ENCODE results near the gene SH2D6.
A peak's percentile ranks its signal among the peaks of the same experiment; 100 is the strongest.

SH2D6 gene

DNA sequence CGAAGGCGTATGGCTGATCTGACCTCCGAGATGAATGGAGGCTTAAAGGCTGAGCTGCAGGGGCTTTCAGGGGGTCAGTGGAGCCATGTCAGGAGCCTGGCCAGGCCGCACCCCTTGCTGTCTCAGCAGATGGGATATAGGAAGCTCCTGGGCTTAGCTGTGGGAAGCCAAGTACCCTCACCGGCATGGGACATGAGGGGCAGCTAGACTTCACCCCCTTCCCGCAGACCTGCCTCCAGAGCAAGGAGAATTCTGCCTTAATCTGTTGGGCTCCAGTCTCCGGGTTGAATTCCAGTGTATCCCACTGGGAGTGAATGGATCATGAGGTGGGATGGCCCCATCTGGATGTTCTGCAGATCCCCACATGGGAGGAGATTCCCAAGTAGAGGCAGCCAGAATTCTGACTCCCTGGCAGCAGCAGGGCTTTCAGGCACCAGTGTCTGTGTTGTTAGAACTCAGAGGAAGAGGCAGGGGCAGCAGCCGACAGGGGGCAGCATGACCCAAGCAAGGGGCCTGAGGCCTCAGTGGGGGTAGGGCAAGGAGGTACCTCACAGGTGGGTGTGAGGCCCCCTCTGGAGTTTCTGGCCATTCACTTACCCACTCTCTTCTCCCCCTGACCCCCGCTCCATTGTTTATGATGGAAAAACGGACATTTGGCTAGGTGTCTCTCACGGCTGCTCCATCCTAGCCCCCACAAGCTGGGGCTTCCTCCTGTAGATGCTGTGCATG is 27.4 kb upstream of the SH2D6 start:
- H4K20me1 ChIP-seq (ENCODE audit: insufficient read depth), result no peaks in the 10 kb centered on the region
- peaks cover 12% of the 10 kb centered on the region for H3K4me1 ChIP-seq (ENCODE audit: low read depth, poor library complexity, severe bottlenecking)
- H3K79me2 ChIP-seq (ENCODE audit: insufficient read depth, low read depth), result no peaks in the 10 kb centered on the region
- H3K36me3 ChIP-seq (ENCODE audit: insufficient read depth), result no peaks in the 10 kb centered on the region
- H3K27ac ChIP-seq, result no peak overlapping the region
- TF ChIP-seq, protein P1, sequence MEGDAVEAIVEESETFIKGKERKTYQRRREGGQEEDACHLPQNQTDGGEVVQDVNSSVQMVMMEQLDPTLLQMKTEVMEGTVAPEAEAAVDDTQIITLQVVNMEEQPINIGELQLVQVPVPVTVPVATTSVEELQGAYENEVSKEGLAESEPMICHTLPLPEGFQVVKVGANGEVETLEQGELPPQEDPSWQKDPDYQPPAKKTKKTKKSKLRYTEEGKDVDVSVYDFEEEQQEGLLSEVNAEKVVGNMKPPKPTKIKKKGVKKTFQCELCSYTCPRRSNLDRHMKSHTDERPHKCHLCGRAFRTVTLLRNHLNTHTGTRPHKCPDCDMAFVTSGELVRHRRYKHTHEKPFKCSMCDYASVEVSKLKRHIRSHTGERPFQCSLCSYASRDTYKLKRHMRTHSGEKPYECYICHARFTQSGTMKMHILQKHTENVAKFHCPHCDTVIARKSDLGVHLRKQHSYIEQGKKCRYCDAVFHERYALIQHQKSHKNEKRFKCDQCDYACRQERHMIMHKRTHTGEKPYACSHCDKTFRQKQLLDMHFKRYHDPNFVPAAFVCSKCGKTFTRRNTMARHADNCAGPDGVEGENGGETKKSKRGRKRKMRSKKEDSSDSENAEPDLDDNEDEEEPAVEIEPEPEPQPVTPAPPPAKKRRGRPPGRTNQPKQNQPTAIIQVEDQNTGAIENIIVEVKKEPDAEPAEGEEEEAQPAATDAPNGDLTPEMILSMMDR (conservative IDR thresholded peaks at IDR 0.05; ENCODE audit: low read depth, low read length), result peak; percentile 78
- no peak overlapping the region for H3K4me2 ChIP-seq
- H3K9ac ChIP-seq, result no peak overlapping the region
- no peak overlapping the region for H3K4me3 ChIP-seq (IDR thresholded peaks at IDR 0.05; ENCODE audit: insufficient read depth, low read depth, low read length)
- H2AFZ ChIP-seq (ENCODE audit: low read depth), result no peak overlapping the region
- H3K27me3 ChIP-seq (ENCODE audit: insufficient read depth, low read depth), result no peaks in the 10 kb centered on the region

DNA sequence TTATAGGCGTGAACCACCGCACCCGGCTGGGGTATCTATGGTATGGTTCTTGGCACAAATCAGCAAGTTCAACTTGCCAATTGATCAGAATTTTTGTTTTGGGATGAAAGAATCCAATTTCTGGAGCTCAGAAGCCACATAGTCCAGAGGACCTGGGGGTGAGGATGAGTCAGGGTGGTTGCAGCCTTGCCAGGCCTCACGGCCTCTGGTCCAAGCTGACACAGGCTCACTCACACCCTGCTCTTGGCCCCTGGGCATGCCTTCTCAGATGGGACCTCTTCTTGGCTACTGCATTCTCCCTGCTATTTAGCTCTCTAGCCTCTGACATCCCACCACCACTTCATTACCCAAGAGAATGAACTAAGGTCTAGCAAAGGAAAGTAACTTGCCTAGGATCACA is 24.7 kb upstream of the SH2D6 start:
- Histone ChIP-seq H3K36me3 (ENCODE audit: insufficient read depth) (no peaks in the 10 kb centered on the region), H3K9ac (no peak overlapping the region), H3K4me3 (IDR thresholded peaks at IDR 0.05; ENCODE audit: insufficient read depth, low read depth, low read length) (no peak overlapping the region), H3K27me3 (ENCODE audit: insufficient read depth, low read depth) (no peaks in the 10 kb centered on the region), H4K20me1 (ENCODE audit: insufficient read depth) (no peaks in the 10 kb centered on the region), H3K4me1 (ENCODE audit: low read depth, poor library complexity, severe bottlenecking) (peaks cover 38% of the 10 kb centered on the region), H3K4me2 (no peak overlapping the region), H2AFZ (ENCODE audit: low read depth) (no peak overlapping the region), H3K27ac (no peak overlapping the region), H3K79me2 (ENCODE audit: insufficient read depth, low read depth) (no peaks in the 10 kb centered on the region)
- TF ChIP-seq, protein P1 (conservative IDR thresholded peaks at IDR 0.05; ENCODE audit: low read depth, low read length), result no peak

DNA sequence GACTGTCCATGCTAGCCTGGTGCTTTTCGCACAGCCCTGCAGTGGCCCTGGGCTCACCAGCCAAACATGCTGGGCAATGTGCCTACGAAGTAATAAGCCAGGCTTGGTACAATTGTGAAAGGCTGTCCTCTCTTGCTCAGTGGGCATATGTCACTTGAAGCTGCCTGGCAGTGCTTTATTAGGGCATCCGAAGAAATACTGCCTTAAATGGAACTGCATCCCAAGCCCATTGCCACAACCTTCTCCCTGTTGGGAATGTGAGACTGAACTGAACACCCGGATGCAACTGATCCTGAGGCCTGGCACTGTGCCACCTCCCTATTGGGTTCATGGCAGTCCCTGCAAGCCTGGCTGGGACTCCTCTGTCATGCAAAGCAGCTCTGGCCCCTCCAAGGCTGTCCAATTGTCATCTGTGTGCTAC is 24.2 kb upstream of the SH2D6 start:
- Histone ChIP-seq H3K27me3 (ENCODE audit: insufficient read depth, low read depth) (no peaks in the 10 kb centered on the region), H3K4me1 (ENCODE audit: low read depth, poor library complexity, severe bottlenecking) (peaks cover 38% of the 10 kb centered on the region), H4K20me1 (ENCODE audit: insufficient read depth) (no peaks in the 10 kb centered on the region), H3K4me2 (no peak overlapping the region), H3K4me3 (IDR thresholded peaks at IDR 0.05; ENCODE audit: insufficient read depth, low read depth, low read length) (no peak overlapping the region), H3K36me3 (ENCODE audit: insufficient read depth) (no peaks in the 10 kb centered on the region), H3K9ac (no peak overlapping the region), H3K27ac (no peak overlapping the region), H2AFZ (ENCODE audit: low read depth) (no peak overlapping the region), H3K79me2 (ENCODE audit: insufficient read depth, low read depth) (no peaks in the 10 kb centered on the region)
- TF ChIP-seq, protein P1 (conservative IDR thresholded peaks at IDR 0.05; ENCODE audit: low read depth, low read length), result no peak

DNA sequence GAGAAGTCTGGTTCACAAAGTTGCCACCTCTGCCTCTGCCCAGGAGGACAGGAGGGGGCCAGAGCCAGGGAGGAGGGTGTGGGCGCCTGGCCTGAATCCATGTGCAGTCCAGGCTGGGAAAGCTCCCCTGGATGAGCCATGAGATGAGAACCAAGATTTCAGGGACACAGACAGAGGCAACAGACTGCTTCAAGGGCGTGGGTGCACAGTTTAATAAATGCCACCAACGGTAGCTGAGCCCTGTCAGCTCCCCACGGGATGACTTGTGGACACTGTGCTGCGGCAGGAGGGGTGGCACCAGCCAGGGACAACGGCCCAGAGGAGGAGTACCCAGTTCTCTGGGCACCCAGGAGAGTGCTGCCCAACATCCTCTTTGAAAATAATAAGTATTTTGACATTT is 23.5 kb upstream of the SH2D6 start:
- Histone ChIP-seq H3K4me1 (ENCODE audit: low read depth, poor library complexity, severe bottlenecking) (peaks cover 38% of the 10 kb centered on the region), H4K20me1 (ENCODE audit: insufficient read depth) (no peaks in the 10 kb centered on the region), H3K79me2 (ENCODE audit: insufficient read depth, low read depth) (no peaks in the 10 kb centered on the region), H3K4me2 (no peak overlapping the region), H3K27me3 (ENCODE audit: insufficient read depth, low read depth) (no peaks in the 10 kb centered on the region), H3K27ac (no peak overlapping the region), H3K36me3 (ENCODE audit: insufficient read depth) (no peaks in the 10 kb centered on the region), H2AFZ (ENCODE audit: low read depth) (no peak overlapping the region), H3K4me3 (IDR thresholded peaks at IDR 0.05; ENCODE audit: insufficient read depth, low read depth, low read length) (no peak overlapping the region), H3K9ac (no peak overlapping the region)
- TF ChIP-seq, protein P1 (conservative IDR thresholded peaks at IDR 0.05; ENCODE audit: low read depth, low read length), result no peak
